ENCODE measurements around the gene TECPR1.

GRCh38 chr7:98238976-98239375 is 13.1 kb downstream of the TECPR1 start:
- TF ChIP-seq, protein P1, sequence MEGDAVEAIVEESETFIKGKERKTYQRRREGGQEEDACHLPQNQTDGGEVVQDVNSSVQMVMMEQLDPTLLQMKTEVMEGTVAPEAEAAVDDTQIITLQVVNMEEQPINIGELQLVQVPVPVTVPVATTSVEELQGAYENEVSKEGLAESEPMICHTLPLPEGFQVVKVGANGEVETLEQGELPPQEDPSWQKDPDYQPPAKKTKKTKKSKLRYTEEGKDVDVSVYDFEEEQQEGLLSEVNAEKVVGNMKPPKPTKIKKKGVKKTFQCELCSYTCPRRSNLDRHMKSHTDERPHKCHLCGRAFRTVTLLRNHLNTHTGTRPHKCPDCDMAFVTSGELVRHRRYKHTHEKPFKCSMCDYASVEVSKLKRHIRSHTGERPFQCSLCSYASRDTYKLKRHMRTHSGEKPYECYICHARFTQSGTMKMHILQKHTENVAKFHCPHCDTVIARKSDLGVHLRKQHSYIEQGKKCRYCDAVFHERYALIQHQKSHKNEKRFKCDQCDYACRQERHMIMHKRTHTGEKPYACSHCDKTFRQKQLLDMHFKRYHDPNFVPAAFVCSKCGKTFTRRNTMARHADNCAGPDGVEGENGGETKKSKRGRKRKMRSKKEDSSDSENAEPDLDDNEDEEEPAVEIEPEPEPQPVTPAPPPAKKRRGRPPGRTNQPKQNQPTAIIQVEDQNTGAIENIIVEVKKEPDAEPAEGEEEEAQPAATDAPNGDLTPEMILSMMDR (IDR thresholded peaks at IDR 0.05) = no peak
- no peak for TF ChIP-seq POLR2A (IDR thresholded peaks at IDR 0.05)

Data from testis (tissue), 2 donors.